C4-2B (cell line): ENCODE results near the gene ADGRV1.

Experiments used
- CTCF ChIP-seq: fragments of 450-650 bp; conservative IDR thresholded peaks from 2 replicates; pipeline ENCODE4 v1.5.1; 2017; ENCODE audit warnings: mild to moderate bottlenecking
- ZFX ChIP-seq: fragments of 450-650 bp; IDR thresholded peaks from 2 replicates; pipeline ENCODE4 v1.6.1; 2017

- TF ChIP-seq CTCF (no peak), ZFX (no peak)
Observed at GRCh38 chr5:91207248-91207647, 648.7 kb downstream of the ADGRV1 start.
